ENCODE data around the gene PCGF6. TPM values are rescaled to one million over a fixed set of nuclear protein-coding genes. Genes with fewer than 3 reads are reported as not detected.
A peak's percentile ranks its signal among the peaks of the same experiment; 100 is the strongest.

The PCGF6 gene
- total RNA-seq, 1 experiment from 2014 or later: 24.7 TPM

DNA sequence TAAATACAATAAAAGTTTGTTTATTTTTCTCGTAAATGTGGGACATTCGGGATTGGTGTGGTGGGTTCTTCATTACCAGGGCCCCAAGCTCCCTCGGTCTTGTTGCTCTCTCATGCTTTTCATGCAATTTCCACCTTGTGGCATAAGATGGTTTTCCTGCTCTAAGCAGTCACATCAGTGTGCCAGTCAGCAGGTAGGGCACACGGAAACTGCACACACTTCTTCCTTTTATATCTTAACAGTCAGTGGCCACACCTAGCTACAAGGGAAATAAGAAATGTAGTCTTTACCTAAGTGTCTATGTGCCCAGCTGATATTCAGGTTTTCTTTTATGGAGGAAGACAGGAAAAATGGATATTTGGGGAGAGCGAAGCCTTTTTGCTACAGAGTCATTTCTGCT, 23.3 kb upstream of the PCGF6 start:
- H4K20me1 ChIP-seq (ENCODE audit: insufficient read depth): no peaks in the 10 kb centered on the region
- no peaks in the 10 kb centered on the region for H3K27me3 ChIP-seq (ENCODE audit: insufficient read depth, low read length)
- H3K4me3 ChIP-seq (replicated peaks in 1 of 2; ENCODE audit: low read depth in 1 of 2, low read length in 2 of 2): no peak overlapping the region
- no peak overlapping the region for H2AFZ ChIP-seq (ENCODE audit: low read depth, low read length, poor library complexity, severe bottlenecking)
- ChIA-PET CTCF (no interaction called here), RAD21 (ENCODE audit: low non-redundant PET in 1 of 2, low total read pairs in 2 of 2, uncharacterized antibody in 2 of 2, unreplicated experiment in 2 of 2) (no interaction called here), POLR2A (no interaction called here)
- H3K4me1 ChIP-seq (ENCODE audit: control insufficient read depth in 1 of 2, insufficient read depth in 2 of 2, low read length in 2 of 2): peaks cover 3 to 5% of the 10 kb centered on the region in 2 experiments; a peak in 3 of 4 replicates
- no peaks in the 10 kb centered on the region for H3K9me3 ChIP-seq (ENCODE audit: control insufficient read depth in 1 of 2, insufficient read depth in 1 of 2, low read depth in 1 of 2, low read length in 2 of 2)
- H3K79me2 ChIP-seq (ENCODE audit: insufficient read depth, low read length): peaks cover 23% of the 10 kb centered on the region
- H3K36me3 ChIP-seq (ENCODE audit: control insufficient read depth in 1 of 2, insufficient read depth in 2 of 2, low read length in 2 of 2): peaks cover 0 to 5% of the 10 kb centered on the region in 2 experiments; a peak in 3 of 4 replicates
- H3K9me2 ChIP-seq (ENCODE audit: insufficient read depth): no peaks in the 10 kb centered on the region
- TF ChIP-seq, protein P1, sequence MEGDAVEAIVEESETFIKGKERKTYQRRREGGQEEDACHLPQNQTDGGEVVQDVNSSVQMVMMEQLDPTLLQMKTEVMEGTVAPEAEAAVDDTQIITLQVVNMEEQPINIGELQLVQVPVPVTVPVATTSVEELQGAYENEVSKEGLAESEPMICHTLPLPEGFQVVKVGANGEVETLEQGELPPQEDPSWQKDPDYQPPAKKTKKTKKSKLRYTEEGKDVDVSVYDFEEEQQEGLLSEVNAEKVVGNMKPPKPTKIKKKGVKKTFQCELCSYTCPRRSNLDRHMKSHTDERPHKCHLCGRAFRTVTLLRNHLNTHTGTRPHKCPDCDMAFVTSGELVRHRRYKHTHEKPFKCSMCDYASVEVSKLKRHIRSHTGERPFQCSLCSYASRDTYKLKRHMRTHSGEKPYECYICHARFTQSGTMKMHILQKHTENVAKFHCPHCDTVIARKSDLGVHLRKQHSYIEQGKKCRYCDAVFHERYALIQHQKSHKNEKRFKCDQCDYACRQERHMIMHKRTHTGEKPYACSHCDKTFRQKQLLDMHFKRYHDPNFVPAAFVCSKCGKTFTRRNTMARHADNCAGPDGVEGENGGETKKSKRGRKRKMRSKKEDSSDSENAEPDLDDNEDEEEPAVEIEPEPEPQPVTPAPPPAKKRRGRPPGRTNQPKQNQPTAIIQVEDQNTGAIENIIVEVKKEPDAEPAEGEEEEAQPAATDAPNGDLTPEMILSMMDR (IDR thresholded peaks at IDR 0.05 in 2 of 3, conservative IDR thresholded peaks at IDR 0.05 in 1 of 3; ENCODE audit: borderline replicate concordance in 1 of 3, insufficient read depth in 1 of 3, low read depth in 2 of 3, low read length in 2 of 3): no peak
- TF ChIP-seq, protein P2, sequence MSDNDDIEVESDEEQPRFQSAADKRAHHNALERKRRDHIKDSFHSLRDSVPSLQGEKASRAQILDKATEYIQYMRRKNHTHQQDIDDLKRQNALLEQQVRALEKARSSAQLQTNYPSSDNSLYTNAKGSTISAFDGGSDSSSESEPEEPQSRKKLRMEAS (IDR thresholded peaks at IDR 0.05): no peak
- intact Hi-C loops (cut with micrococcal nuclease): no loop called here
- no peak for ATAC-seq
- H3K9ac ChIP-seq (ENCODE audit: low read length): no peak overlapping the region
- H3K4me2 ChIP-seq (ENCODE audit: low read length): no peak overlapping the region
- H3K27ac ChIP-seq (ENCODE audit: low read depth, low read length): no peak overlapping the region
- no TSS peak for BruUV-seq (replicated peaks)
- DNase-seq (ENCODE audit: low read depth, low spot score): no peak

DNA sequence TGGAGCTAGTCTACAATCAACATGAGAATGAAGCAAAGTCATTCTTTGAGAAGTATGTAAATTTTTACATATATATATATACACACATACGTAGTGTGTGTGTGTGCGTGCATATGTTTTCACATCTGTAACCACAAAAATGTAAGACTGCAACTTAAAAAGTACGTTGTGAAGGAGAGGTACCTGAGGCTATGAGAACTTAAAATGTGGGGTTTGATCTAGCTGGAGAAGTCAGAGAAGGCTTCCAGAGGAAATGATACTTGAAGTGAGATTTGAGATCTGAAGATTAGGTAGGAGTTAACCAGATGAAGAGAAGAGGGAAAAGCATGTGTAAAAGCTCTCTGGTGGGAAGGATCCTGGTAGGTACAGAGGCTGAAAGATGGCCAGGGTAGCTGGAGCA, 22.6 kb upstream of the PCGF6 start:
- H3K9me3 ChIP-seq (ENCODE audit: control insufficient read depth in 1 of 2, insufficient read depth in 1 of 2, low read depth in 1 of 2, low read length in 2 of 2): no peaks in the 10 kb centered on the region
- RAD21 ChIA-PET (ENCODE audit: low non-redundant PET in 1 of 2, low total read pairs in 2 of 2, uncharacterized antibody in 2 of 2, unreplicated experiment in 2 of 2): no interaction called here
- no peak overlapping the region for H3K4me3 ChIP-seq (replicated peaks in 1 of 2; ENCODE audit: low read depth in 1 of 2, low read length in 2 of 2)
- BruUV-seq (replicated peaks): TSS peak; percentile 10
- no peaks in the 10 kb centered on the region for H4K20me1 ChIP-seq (ENCODE audit: insufficient read depth)
- no peaks in the 10 kb centered on the region for H3K9me2 ChIP-seq (ENCODE audit: insufficient read depth)
- H3K79me2 ChIP-seq (ENCODE audit: insufficient read depth, low read length): peaks cover 25% of the 10 kb centered on the region
- no peak overlapping the region for H3K27ac ChIP-seq (ENCODE audit: low read depth, low read length)
- ATAC-seq (no peak), DNase-seq (ENCODE audit: low read depth, low spot score) (no peak)
- H3K27me3 ChIP-seq (ENCODE audit: insufficient read depth, low read length): no peaks in the 10 kb centered on the region
- H3K36me3 ChIP-seq (ENCODE audit: control insufficient read depth in 1 of 2, insufficient read depth in 2 of 2, low read length in 2 of 2): peaks cover 0 to 5% of the 10 kb centered on the region in 2 experiments; a peak in 3 of 4 replicates
- no peak overlapping the region for H2AFZ ChIP-seq (ENCODE audit: low read depth, low read length, poor library complexity, severe bottlenecking)
- no peak overlapping the region for H3K4me2 ChIP-seq (ENCODE audit: low read length)
- CTCF ChIA-PET: no interaction called here
- POLR2A ChIA-PET: interaction anchor here (0.7 kb wide), 1 partner anchor 14 kb away, joined by 3 read pairs; no protein-coding TSS in a partner anchor
- no peak overlapping the region for H3K9ac ChIP-seq (ENCODE audit: low read length)
- peaks cover 7 to 10% of the 10 kb centered on the region in 2 experiments; a peak in 3 of 4 replicates for H3K4me1 ChIP-seq (ENCODE audit: control insufficient read depth in 1 of 2, insufficient read depth in 2 of 2, low read length in 2 of 2)
- TF ChIP-seq, protein P3, sequence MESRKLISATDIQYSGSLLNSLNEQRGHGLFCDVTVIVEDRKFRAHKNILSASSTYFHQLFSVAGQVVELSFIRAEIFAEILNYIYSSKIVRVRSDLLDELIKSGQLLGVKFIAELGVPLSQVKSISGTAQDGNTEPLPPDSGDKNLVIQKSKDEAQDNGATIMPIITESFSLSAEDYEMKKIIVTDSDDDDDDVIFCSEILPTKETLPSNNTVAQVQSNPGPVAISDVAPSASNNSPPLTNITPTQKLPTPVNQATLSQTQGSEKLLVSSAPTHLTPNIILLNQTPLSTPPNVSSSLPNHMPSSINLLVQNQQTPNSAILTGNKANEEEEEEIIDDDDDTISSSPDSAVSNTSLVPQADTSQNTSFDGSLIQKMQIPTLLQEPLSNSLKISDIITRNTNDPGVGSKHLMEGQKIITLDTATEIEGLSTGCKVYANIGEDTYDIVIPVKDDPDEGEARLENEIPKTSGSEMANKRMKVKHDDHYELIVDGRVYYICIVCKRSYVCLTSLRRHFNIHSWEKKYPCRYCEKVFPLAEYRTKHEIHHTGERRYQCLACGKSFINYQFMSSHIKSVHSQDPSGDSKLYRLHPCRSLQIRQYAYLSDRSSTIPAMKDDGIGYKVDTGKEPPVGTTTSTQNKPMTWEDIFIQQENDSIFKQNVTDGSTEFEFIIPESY (IDR thresholded peaks at IDR 0.05; ENCODE audit: extremely low read depth, insufficient replicate concordance, low read length): no peak
- TF ChIP-seq EZH2phosphoT487 (IDR thresholded peaks at IDR 0.05; ENCODE audit: borderline replicate concordance): no peak
- TF ChIP-seq, protein P4, sequence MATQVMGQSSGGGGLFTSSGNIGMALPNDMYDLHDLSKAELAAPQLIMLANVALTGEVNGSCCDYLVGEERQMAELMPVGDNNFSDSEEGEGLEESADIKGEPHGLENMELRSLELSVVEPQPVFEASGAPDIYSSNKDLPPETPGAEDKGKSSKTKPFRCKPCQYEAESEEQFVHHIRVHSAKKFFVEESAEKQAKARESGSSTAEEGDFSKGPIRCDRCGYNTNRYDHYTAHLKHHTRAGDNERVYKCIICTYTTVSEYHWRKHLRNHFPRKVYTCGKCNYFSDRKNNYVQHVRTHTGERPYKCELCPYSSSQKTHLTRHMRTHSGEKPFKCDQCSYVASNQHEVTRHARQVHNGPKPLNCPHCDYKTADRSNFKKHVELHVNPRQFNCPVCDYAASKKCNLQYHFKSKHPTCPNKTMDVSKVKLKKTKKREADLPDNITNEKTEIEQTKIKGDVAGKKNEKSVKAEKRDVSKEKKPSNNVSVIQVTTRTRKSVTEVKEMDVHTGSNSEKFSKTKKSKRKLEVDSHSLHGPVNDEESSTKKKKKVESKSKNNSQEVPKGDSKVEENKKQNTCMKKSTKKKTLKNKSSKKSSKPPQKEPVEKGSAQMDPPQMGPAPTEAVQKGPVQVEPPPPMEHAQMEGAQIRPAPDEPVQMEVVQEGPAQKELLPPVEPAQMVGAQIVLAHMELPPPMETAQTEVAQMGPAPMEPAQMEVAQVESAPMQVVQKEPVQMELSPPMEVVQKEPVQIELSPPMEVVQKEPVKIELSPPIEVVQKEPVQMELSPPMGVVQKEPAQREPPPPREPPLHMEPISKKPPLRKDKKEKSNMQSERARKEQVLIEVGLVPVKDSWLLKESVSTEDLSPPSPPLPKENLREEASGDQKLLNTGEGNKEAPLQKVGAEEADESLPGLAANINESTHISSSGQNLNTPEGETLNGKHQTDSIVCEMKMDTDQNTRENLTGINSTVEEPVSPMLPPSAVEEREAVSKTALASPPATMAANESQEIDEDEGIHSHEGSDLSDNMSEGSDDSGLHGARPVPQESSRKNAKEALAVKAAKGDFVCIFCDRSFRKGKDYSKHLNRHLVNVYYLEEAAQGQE (IDR thresholded peaks at IDR 0.05; ENCODE audit: low read depth): no peak
- TF ChIP-seq EZH2 (IDR thresholded peaks at IDR 0.05): no peak
- TF ChIP-seq SP1 (IDR thresholded peaks at IDR 0.05; ENCODE audit: low read depth): no peak
- no peak for TF ChIP-seq TCF7L2 (IDR thresholded peaks at IDR 0.05; ENCODE audit: borderline replicate concordance, extremely low read depth, insufficient read depth, insufficient read length)
- TF ChIP-seq RAD21 (IDR thresholded peaks at IDR 0.05; ENCODE audit: low read depth): no peak
- TF ChIP-seq, protein P5, sequence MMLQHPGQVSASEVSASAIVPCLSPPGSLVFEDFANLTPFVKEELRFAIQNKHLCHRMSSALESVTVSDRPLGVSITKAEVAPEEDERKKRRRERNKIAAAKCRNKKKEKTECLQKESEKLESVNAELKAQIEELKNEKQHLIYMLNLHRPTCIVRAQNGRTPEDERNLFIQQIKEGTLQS (IDR thresholded peaks at IDR 0.05): no peak
- no peak for TF ChIP-seq JUND (IDR thresholded peaks at IDR 0.05)
- TF ChIP-seq SRF (IDR thresholded peaks at IDR 0.05; ENCODE audit: low read depth): no peak
- intact Hi-C loops (cut with micrococcal nuclease): no loop called here

Data from HCT116 (cell line).